MM.1S (cell line): ENCODE results near the gene NTM.
"Not testable (repeated sequence)": the region's sequence is repeated elsewhere in the genome, so short reads cannot be mapped to it uniquely, and the experiment has no call there.

Experiments used
- CTCF ChIP-seq: fragments of 300-600 bp; sonication (generic); IDR thresholded peaks from 2 replicates; pipeline ENCODE4 v1.5.1; 2016; ENCODE audit warnings: antibody characterized with exemption, low read length, mixed read lengths
- EZH2 ChIP-seq: fragments of 300-600 bp; sonication (generic); optimal IDR thresholded peaks from 2 replicates; pipeline ENCODE3; 2017; ENCODE audit warnings: low read depth, mild to moderate bottlenecking, antibody characterized with exemption, low read length, mixed read lengths

DNA sequence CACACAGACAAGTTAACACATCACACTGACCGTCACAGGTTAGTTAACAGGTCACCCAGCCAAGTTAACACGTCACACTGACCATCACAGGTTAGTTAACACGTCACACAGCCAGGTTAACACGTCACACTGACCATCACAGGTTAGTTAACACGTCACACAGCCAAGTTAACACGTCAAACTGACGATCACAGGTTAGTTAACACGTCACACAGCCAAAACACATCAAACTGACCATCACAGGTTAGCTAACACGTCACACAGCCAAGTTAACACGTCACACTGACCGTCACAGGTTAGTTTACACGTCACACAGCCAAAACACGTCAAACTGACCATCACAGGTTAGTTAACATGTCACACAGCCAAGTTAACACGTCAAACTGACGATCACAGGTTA, 699.2 kb downstream of the NTM start:
- not testable (repeated sequence) for TF ChIP-seq CTCF, EZH2
